Eye (tissue), 1 donor: ENCODE measurements around the gene VIPR2.
"Not testable (repeated sequence)": the region's sequence is repeated elsewhere in the genome, so short reads cannot be mapped to it uniquely, and the experiment has no call there.

Experiments used
- DNase-seq: peaks from one replicate; pipeline ENCODE4 v3.0.0-alpha.2; 2015

VIPR2 gene

GRCh38 chr7:159020987-159021386 is 123.7 kb downstream of the VIPR2 start:
- no peak for DNase-seq

- DNase-seq: no peak
Measured at GRCh38 chr7:159019111-159019510, 125.6 kb downstream of the VIPR2 start.

GRCh38 chr7:159017741-159018140 is 126.9 kb downstream of the VIPR2 start:
- DNase-seq: no peak

- DNase-seq: no peak
Measured at GRCh38 chr7:159017210-159017609, 127.5 kb downstream of the VIPR2 start.

GRCh38 chr7:159016591-159016990 is 128.1 kb downstream of the VIPR2 start:
- no peak for DNase-seq

- peak; percentile 53 for DNase-seq
Measured at GRCh38 chr7:159015454-159016410, 128.9 kb downstream of the VIPR2 start.

- no peak for DNase-seq
Measured at GRCh38 chr7:159015081-159015453, 129.6 kb downstream of the VIPR2 start.

- no peak for DNase-seq
Measured at GRCh38 chr7:159014297-159015062, 130.2 kb downstream of the VIPR2 start.

- no peak for DNase-seq
Measured at GRCh38 chr7:159013825-159014289, 130.8 kb downstream of the VIPR2 start.

- peak; percentile 60 for DNase-seq
Measured at GRCh38 chr7:159013181-159013690, 131.4 kb downstream of the VIPR2 start.

- DNase-seq: no peak
Measured at GRCh38 chr7:159012353-159013069, 132.2 kb downstream of the VIPR2 start.

GRCh38 chr7:159011722-159012022 is 133.0 kb downstream of the VIPR2 start:
- no peak for DNase-seq

GRCh38 chr7:159010937-159011721 is 133.5 kb downstream of the VIPR2 start:
- DNase-seq: no peak

- DNase-seq: no peak
Measured at GRCh38 chr7:159010411-159010810, 134.3 kb downstream of the VIPR2 start.

- no peak for DNase-seq
Measured at GRCh38 chr7:159009951-159010350, 134.7 kb downstream of the VIPR2 start.

GRCh38 chr7:159008417-159008816 is 136.2 kb downstream of the VIPR2 start:
- DNase-seq: no peak

- peak; percentile 59 for DNase-seq
Measured at GRCh38 chr7:159007996-159008389, 136.7 kb downstream of the VIPR2 start.

- DNase-seq: peak; percentile 59
Measured at GRCh38 chr7:159007364-159007995, 137.2 kb downstream of the VIPR2 start.

- DNase-seq: no peak
Measured at GRCh38 chr7:159006610-159007130, 138.0 kb downstream of the VIPR2 start.

- DNase-seq: not testable (repeated sequence)
Measured at GRCh38 chr7:159006022-159006609, 138.6 kb downstream of the VIPR2 start.

- no peak for DNase-seq
Measured at GRCh38 chr7:159005618-159006017, 139.0 kb downstream of the VIPR2 start.
